AG09309 (cell line): ENCODE data around the gene CCDC127.

Experiments used
- DNase-seq: peaks from one replicate; pipeline ENCODE4 v3.0.0-alpha.2; 2010; ENCODE audit warnings: low read depth
- H3K4me3 ChIP-seq: 2 replicates; pipeline ENCODE4 v1.5.1; 2011; ENCODE audit warnings: mild to moderate bottlenecking, low read depth, low read length, moderate library complexity; ENCODE audit not compliant: control insufficient read depth
- TF ChIP-seq, protein P1 (sequence below): IDR thresholded peaks from 2 replicates; pipeline ENCODE4 v1.5.1; 2011; ENCODE audit warnings: mild to moderate bottlenecking, low read depth, low read length, inconsistent platforms; ENCODE audit not compliant: insufficient read depth, control insufficient read depth; ENCODE audit errors: missing control alignments

Gene CCDC127

DNA sequence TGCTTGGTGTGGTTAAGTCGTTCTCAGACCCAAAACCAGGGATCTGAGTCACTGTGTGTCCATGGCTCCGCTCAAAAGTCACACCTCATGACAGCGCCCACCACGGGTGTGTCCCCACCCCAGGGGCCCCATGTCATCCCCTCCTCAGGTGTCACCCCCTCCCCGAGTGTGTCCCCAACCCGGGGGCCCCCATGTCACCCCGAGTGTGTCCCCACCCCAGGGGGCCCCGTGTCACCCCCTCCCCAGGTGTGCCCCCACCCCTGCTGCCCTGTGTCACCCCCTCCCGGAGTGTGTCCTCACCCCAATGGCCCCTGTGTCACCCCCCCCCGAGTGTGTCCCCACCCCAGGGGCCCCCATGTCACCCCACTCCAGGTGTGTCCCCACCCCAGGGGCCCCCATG lies 21.6 kb downstream of the CCDC127 start:
- no peak overlapping the region for H3K4me3 ChIP-seq
- TF ChIP-seq, protein P1, sequence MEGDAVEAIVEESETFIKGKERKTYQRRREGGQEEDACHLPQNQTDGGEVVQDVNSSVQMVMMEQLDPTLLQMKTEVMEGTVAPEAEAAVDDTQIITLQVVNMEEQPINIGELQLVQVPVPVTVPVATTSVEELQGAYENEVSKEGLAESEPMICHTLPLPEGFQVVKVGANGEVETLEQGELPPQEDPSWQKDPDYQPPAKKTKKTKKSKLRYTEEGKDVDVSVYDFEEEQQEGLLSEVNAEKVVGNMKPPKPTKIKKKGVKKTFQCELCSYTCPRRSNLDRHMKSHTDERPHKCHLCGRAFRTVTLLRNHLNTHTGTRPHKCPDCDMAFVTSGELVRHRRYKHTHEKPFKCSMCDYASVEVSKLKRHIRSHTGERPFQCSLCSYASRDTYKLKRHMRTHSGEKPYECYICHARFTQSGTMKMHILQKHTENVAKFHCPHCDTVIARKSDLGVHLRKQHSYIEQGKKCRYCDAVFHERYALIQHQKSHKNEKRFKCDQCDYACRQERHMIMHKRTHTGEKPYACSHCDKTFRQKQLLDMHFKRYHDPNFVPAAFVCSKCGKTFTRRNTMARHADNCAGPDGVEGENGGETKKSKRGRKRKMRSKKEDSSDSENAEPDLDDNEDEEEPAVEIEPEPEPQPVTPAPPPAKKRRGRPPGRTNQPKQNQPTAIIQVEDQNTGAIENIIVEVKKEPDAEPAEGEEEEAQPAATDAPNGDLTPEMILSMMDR: no peak
- DNase-seq: no peak

GRCh38 chr5:195401-196160 lies 22.4 kb downstream of the CCDC127 start:
- TF ChIP-seq, protein P1: no peak
- no peak for DNase-seq
- H3K4me3 ChIP-seq: no peak overlapping the region

DNA sequence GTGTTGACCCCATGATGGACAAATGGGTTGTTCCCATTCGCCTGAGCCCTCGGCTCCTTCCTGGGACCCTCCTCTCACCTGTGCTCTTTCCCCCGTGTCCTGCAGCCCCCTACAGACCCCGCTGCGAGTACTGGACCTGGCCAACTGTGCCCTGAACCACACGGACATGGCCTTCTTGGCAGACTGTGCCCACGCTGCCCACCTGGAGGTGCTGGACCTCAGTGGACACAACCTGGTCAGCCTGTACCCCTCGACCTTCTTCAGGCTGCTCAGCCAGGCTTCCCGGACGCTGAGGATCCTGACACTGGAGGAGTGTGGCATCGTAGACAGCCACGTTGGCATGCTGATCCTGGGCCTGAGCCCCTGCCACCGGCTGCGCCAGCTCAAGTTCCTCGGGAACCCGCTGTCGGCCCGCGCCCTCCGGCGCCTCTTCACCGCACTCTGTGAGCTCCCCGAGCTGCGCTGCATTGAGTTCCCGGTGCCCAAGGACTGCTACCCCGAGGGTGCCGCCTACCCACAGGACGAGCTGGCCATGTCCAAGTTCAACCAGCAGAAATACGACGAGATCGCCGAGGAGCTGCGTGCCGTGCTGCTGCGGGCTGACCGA lies 23.2 kb downstream of the CCDC127 start:
- no peak overlapping the region for H3K4me3 ChIP-seq
- no peak for DNase-seq
- TF ChIP-seq, protein P1: no peak

DNA sequence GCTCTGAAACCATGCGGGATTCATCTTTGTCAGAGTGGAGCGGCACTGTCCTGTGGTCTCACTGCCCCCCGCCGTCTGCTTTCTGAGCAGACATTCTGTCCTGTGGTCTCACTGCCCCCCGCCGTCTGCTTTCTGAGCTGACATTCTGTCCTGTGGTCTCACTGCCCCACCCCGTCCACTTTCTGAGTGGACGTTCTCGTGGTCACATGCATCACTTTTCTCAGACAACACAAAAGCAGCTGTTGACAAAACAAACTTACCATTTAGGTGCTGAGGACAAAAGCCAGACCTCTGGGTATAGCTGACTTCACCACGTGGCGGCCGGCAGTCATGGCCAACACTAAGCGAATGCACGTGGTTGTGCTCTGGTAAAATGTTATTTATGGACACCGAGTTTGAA lies 23.9 kb downstream of the CCDC127 start:
- no peak for DNase-seq
- no peak overlapping the region for H3K4me3 ChIP-seq
- TF ChIP-seq, protein P1: no peak

DNA sequence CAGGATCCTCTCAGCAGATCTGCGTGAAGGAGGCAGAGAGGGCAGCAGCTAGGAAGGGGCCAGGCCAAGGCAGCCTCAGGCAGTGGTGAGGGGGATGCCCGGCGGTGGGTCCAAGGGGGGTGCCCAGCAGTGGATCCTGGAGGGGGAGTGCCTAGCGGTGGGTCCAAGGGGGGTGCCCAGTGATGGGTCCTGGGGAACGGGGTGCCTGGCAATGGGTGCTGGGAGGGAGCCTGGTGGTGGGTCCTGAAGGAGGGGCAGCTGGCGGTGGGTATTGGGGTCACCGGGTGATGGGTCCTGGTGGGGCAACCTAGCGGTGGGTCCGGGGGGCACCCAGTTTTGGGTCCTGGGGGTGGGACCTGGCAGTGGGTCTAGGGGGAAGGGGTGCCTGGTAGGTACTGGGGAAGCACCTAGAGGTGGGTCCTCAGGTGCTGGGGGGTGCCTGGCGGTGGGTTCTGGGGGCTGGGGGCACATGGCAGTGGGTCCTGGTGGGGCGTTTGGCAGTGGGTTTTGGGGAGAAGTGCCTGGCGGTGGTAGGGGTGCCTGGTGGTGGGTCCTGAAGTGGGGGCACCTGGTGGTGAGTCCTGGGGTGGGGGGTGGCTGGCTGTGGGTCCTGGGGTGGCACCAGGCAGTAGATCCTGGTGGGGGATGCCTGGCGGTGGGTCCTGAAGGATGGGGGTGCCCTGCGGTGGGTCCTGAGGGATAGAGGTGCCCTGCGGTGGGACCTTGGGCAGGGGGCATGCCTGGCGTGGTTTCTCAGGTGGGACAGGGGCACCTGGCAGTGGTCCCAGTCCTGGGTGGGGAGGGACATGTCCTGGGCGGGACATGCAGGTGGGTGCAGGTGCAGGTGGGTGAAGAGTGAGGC lies 24.8 kb downstream of the CCDC127 start:
- DNase-seq: no peak
- no peak overlapping the region for H3K4me3 ChIP-seq
- TF ChIP-seq, protein P1: no peak

- no peak for DNase-seq
- TF ChIP-seq, protein P1: no peak
- no peak overlapping the region for H3K4me3 ChIP-seq
Observed at GRCh38 chr5:192691-192969, 25.3 kb downstream of the CCDC127 start.
